Esophagus squamous epithelium (tissue), 4 donors: ENCODE data around the gene TSR3.

ENCODE experiments used
- POLR2A ChIP-seq, 4 donors: fragments of 450-650 bp; IDR thresholded peaks; one replicate each; pipeline ENCODE4 v1.6.1; 2017; ENCODE audit warnings: antibody characterized with exemption in 4 of 4, mild to moderate bottlenecking in 4 of 4, moderate library complexity in 3 of 4
- TF ChIP-seq, protein P1 (sequence below), 6 experiments: fragments of 450-650 bp in 4 of 6; fragments of 200-600 bp in 2 of 6; sonication (generic) in 2 of 6; IDR thresholded peaks; one replicate each; pipeline ENCODE4 v1.5.1; 2016 to 2019; ENCODE audit warnings: antibody characterized with exemption in 6 of 6, mild to moderate bottlenecking in 4 of 6, moderate library complexity in 4 of 6

DNA sequence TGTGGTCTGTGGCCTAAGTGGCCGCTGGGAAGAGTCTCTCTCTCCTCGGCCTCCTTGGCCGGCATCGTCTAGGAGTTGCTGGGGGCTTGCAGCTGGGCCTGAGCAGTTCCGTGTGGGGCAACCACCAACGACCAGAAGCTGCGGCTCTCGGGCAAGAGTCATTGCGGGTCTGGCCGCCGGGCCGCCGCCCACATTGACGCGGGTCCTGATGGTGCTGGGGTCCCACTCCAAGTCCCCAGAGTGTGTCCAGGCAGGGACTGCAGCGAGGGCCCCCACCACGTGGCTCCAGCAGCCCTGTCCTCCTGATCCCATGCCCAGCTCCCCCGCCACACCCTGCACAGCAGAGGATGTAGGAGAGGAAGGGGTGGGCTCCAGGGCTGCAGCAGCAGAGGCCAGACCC is 31.9 kb upstream of the TSR3 start:
- TF ChIP-seq POLR2A (IDR thresholded peaks at IDR 0.05) = no peak
- TF ChIP-seq, protein P1, sequence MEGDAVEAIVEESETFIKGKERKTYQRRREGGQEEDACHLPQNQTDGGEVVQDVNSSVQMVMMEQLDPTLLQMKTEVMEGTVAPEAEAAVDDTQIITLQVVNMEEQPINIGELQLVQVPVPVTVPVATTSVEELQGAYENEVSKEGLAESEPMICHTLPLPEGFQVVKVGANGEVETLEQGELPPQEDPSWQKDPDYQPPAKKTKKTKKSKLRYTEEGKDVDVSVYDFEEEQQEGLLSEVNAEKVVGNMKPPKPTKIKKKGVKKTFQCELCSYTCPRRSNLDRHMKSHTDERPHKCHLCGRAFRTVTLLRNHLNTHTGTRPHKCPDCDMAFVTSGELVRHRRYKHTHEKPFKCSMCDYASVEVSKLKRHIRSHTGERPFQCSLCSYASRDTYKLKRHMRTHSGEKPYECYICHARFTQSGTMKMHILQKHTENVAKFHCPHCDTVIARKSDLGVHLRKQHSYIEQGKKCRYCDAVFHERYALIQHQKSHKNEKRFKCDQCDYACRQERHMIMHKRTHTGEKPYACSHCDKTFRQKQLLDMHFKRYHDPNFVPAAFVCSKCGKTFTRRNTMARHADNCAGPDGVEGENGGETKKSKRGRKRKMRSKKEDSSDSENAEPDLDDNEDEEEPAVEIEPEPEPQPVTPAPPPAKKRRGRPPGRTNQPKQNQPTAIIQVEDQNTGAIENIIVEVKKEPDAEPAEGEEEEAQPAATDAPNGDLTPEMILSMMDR (IDR thresholded peaks at IDR 0.05) = no peak
